IPS-15b (cell line): Measurements from ENCODE around the gene RPA3.

Experiments used
- H3K27me3 ChIP-seq: one replicate; pipeline ENCODE4 v1.6.1; 2013; ENCODE audit warnings: low read length; ENCODE audit not compliant: control insufficient read depth, insufficient read depth
- H3K36me3 ChIP-seq: one replicate; pipeline ENCODE4 v1.6.1; 2013; ENCODE audit warnings: low read length; ENCODE audit not compliant: control insufficient read depth, insufficient read depth
- H3K4me1 ChIP-seq: one replicate; pipeline ENCODE4 v1.6.1; 2013; ENCODE audit warnings: mild to moderate bottlenecking, low read length; ENCODE audit not compliant: control insufficient read depth, insufficient read depth
- H3K4me3 ChIP-seq: one replicate; pipeline ENCODE4 v1.5.1; 2013; ENCODE audit warnings: low read depth, low read length
- H3K9ac ChIP-seq: one replicate; pipeline ENCODE4 v1.6.1; 2013; ENCODE audit warnings: low read depth, mild to moderate bottlenecking, low read length
- H3K9me3 ChIP-seq: one replicate; pipeline ENCODE4 v1.6.1; 2013; ENCODE audit warnings: mild to moderate bottlenecking, low read length; ENCODE audit not compliant: control insufficient read depth, insufficient read depth

The RPA3 gene

DNA sequence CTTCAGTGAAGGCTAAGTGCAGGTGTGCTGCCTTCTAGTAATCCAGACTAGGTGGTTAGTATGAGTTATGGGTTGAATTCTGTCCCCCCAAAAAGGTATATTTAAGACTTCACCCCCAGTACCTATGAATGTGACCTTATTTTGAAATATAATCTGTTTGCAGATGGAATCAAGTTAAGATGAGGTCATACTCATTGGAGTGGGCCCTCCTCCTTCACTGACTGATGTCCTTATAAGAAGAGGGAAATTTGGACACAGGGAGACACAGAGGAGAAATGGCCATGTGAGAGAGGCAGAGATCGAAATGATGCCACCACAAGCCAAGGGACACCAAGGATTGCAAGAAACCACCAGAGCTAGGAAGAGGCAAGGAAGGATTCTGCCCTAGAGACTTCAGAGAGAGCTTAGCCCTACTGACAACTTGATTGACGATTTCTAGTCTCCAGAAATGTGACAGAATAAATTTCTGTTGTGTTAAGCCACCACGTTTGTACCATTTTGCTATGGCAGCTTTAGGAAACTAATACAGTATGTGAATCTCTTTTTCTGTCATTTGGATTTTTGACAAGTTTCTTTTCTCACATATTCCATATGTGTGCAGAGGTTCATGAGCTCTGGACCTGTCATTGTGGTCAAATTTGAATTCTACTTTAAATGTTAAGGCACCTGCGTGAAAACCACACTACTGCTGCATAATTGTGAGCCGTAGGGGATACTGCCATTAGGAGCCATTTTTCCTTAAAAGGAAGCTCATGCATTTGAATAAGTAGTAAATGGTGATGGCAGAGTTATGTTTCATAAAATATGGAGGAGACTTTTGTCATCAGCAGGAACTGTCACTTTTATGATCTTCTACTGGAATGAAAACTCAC lies 2.6 kb upstream of the RPA3 start:
- no peaks in the 10 kb centered on the region for H3K27me3 ChIP-seq
- no peak overlapping the region for H3K9ac ChIP-seq
- H3K4me3 ChIP-seq: no peak overlapping the region
- H3K36me3 ChIP-seq: no peaks in the 10 kb centered on the region
- H3K4me1 ChIP-seq: no peaks in the 10 kb centered on the region
- no peaks in the 10 kb centered on the region for H3K9me3 ChIP-seq

DNA sequence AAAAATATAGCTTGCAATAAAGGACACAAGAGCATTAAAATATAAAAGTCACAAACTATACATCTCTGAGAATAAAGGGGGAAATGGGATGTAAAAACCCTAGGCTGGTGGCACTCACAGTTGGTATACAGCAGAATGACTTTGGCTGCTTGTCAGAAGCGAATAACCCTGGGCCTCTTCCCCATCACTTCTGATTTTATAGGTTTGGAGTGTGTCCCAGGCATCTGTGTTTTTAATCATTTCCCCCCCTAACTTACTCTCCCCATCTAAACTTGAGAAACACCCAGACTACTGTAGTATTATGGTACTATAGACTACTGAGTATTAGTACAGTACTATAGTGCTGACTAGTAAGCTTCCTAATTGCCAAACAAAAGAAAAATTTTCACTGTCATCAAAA lies 1.8 kb upstream of the RPA3 start:
- no peak overlapping the region for H3K9ac ChIP-seq
- no peak overlapping the region for H3K4me3 ChIP-seq

DNA sequence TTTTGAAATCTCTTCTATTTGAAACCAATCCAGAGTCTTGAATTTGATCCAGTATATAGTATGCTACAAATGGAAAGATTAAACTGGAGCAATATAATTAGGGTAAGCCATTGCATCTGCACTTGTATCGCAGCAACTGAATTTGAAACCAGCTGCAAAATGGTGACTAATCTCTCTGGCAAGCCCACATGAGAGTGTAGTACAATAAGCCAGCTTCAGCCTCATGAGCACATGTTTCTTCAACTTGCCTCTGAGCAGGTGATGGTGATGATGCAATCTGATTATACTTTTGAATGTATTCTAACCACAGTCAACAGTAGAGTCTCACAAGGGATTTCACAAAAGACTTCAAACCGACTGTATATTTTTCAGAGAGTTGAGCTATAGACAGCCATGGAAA lies 829 bp upstream of the RPA3 start:
- Histone ChIP-seq H3K4me3 (no peak overlapping the region), H3K27me3 (no peaks in the 10 kb centered on the region), H3K9me3 (no peaks in the 10 kb centered on the region), H3K9ac (no peak overlapping the region), H3K4me1 (peaks cover 2% of the 10 kb centered on the region), H3K36me3 (no peaks in the 10 kb centered on the region)

More for the DNA sequence above, 1.8 kb upstream of the RPA3 start:
- no peaks in the 10 kb centered on the region for H3K9me3 ChIP-seq
- H3K4me1 ChIP-seq: peaks cover under 1% of the 10 kb centered on the region
- no peaks in the 10 kb centered on the region for H3K36me3 ChIP-seq
- H3K27me3 ChIP-seq: no peaks in the 10 kb centered on the region

DNA sequence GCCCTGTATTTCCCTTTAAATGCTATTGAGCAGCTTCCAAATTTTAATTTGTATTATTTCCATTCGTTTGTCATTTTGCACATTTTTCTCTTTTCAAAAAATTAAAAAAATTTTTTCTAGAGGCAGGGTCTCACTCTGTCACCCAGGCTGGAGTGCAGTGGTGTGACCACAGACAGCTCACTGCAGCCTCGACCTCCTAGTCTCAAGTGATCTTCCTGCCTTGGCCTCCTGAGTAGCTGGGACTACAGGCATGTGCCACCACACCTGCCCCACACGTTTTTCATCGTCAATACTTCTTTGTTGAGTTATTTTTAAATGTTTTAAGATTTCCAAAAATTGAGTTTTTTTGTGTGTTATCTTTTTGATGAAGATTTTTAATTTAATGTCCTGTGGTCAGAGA lies 4.7 kb downstream of the RPA3 start:
- H3K27me3 ChIP-seq: no peaks in the 10 kb centered on the region
- H3K4me1 ChIP-seq: peaks cover 11% of the 10 kb centered on the region
- no peaks in the 10 kb centered on the region for H3K36me3 ChIP-seq
- no peaks in the 10 kb centered on the region for H3K9me3 ChIP-seq
- H3K4me3 ChIP-seq: no peak overlapping the region
- no peak overlapping the region for H3K9ac ChIP-seq

DNA sequence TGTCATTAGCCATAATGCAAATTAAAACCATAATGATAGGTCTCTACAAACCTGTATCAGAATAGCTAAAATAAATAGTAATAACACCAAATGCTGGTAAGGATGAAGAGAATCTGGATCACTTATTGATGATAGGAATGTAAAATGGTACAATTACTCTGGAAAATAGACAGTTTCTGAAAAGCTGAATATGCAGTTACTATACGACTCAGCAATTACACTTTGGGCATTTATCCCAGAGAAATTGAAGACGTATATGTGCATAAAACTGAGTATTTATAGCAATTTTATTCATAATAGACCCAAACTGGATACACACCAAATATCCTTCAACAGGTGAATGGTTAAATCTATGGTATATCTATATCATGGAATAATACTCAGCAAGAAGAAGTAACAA lies 7.9 kb downstream of the RPA3 start:
- no peaks in the 10 kb centered on the region for H3K36me3 ChIP-seq
- no peak overlapping the region for H3K4me3 ChIP-seq
- H3K4me1 ChIP-seq: peaks cover 25% of the 10 kb centered on the region
- no peak overlapping the region for H3K9ac ChIP-seq
- no peaks in the 10 kb centered on the region for H3K27me3 ChIP-seq
- no peaks in the 10 kb centered on the region for H3K9me3 ChIP-seq

DNA sequence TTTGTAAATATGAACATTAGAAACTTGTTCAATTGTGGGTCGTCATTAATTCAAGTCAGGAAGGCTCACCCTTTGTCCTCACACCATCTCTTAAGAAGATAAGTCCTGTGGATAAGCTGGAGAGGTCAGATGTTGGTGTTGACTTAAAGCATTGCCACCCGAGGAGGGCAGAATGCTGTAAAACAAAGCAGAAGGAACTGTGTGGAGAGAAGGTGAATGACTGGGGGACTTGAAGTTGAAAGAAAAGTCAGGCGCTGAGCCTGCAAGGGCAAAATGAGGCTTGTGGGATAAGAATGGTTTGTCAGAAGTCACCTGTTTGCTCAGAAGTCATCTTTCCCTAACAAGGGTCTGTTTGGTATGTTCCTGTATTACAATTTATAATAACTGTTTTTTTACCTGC lies 9.1 kb downstream of the RPA3 start:
- H3K4me3 ChIP-seq: no peak overlapping the region
- H3K9ac ChIP-seq: no peak overlapping the region
- H3K36me3 ChIP-seq: no peaks in the 10 kb centered on the region
- H3K27me3 ChIP-seq: no peaks in the 10 kb centered on the region
- H3K4me1 ChIP-seq: peaks cover 22% of the 10 kb centered on the region
- H3K9me3 ChIP-seq: no peaks in the 10 kb centered on the region

DNA sequence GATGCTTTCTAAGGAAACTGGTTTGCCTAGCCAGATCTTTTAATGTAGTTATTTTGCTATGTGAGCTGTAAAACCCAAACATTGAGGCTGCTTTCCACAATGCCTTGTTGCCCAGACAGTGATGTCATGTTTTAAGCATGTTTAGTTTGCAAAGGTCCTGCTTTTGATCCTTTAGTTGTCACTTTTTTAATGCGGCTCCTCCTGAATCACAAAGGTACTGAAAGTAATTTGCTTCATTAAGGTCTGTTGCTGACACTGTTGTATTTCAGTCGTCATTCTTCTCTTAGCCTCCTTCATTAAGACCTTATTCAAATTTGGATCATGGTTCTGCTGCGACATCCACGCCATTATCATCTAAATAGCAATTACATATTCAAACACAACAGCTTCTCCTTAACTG lies 10.6 kb downstream of the RPA3 start:
- no peaks in the 10 kb centered on the region for H3K9me3 ChIP-seq
- H3K36me3 ChIP-seq: no peaks in the 10 kb centered on the region
- no peaks in the 10 kb centered on the region for H3K27me3 ChIP-seq
- no peak overlapping the region for H3K9ac ChIP-seq
- H3K4me1 ChIP-seq: peaks cover 22% of the 10 kb centered on the region
- H3K4me3 ChIP-seq: no peak overlapping the region

DNA sequence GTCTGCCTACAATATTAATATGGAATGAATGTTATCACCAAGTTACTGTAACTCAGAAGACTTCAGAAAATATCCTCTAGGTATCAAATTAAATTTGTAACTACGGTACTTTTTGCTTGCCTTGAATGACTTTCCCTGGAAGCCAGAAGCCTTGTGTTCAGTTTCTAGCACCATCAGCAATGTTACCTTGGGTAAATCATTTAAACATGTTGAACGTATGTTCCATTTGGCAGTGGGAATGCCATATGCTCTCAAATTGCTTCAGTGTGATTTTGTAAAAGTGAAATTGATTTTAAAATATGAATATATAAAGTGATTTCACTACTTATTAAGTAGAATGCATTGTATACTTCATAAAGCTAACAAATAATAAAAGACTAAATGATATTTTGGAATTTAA lies 11.2 kb downstream of the RPA3 start:
- H3K36me3 ChIP-seq: no peaks in the 10 kb centered on the region
- no peaks in the 10 kb centered on the region for H3K9me3 ChIP-seq
- H3K27me3 ChIP-seq: no peaks in the 10 kb centered on the region
- H3K9ac ChIP-seq: no peak overlapping the region
- H3K4me3 ChIP-seq: no peak overlapping the region
- peaks cover 22% of the 10 kb centered on the region for H3K4me1 ChIP-seq

DNA sequence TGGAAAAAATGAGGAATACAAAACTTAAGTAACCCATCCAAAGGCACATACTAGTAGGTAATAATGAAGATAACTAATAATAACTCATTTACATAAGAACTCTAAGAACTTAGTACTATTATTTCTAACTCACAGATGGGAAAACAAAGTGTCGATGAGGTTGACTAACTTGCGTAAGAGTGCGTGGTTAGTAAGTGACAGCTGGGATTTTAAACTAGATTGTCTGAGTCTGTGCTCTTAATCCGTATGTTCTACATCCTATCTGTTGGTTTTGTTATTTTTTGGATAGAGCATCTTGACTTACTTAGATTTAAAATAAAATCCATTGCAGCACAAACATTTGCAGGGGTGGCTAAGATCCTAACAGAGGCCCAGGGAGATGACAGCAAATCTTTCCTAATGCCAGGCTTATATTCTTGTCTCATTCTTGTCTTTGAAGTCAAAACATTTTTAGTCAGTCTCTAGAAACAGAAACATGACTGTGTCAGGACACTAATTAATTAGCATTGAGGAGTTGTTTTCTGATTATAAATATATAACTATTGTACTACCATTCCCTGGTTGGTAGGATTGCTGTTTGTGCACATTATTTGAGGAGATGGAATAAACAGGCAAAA lies 11.7 kb downstream of the RPA3 start:
- H3K4me3 ChIP-seq: no peak overlapping the region
- H3K27me3 ChIP-seq: no peaks in the 10 kb centered on the region
- no peaks in the 10 kb centered on the region for H3K36me3 ChIP-seq
- H3K9ac ChIP-seq: no peak overlapping the region
- H3K4me1 ChIP-seq: peaks cover 22% of the 10 kb centered on the region
- no peaks in the 10 kb centered on the region for H3K9me3 ChIP-seq

DNA sequence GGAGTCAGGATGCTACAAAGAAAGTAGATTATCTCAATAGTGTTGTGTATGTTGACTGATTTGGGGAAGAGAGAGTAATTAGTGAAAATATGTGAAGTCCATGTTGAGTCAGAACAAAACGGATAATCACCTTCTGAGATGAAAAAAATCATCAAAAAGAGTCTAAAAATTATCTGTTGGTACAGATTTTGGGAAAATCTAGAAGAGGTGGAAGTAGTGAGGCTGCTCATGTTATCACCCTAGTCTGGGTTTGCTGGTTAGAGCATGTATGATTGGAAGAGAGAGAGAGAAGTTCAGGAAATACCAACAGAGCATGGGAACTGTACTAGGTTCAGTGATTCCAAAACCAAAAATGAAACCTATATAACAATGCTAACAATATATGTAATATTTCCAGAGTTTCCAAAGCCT lies 12.3 kb downstream of the RPA3 start:
- H3K9ac ChIP-seq: no peak overlapping the region
- no peak overlapping the region for H3K4me3 ChIP-seq
- H3K36me3 ChIP-seq: no peaks in the 10 kb centered on the region
- H3K9me3 ChIP-seq: no peaks in the 10 kb centered on the region
- no peaks in the 10 kb centered on the region for H3K27me3 ChIP-seq
- peaks cover 22% of the 10 kb centered on the region for H3K4me1 ChIP-seq

DNA sequence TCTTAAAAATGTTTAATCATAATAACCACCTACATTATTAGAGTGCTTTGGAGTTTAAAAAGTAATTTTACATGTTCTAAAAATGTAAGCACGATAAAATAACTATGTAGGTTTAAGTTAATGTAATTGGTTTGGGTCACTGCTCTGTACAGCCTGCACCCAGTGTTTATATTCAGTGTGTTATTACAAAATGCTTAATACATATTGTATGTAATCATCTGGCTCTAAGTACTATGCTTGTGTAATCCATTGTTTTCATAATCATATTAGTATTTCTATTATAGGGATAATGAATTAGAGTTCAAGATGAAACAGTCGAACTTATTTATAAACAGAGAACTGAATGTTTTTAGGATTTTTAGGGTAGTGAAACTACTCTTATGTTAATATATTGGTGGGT lies 13.1 kb downstream of the RPA3 start:
- H3K4me1 ChIP-seq: peaks cover 22% of the 10 kb centered on the region
- no peak overlapping the region for H3K4me3 ChIP-seq

DNA sequence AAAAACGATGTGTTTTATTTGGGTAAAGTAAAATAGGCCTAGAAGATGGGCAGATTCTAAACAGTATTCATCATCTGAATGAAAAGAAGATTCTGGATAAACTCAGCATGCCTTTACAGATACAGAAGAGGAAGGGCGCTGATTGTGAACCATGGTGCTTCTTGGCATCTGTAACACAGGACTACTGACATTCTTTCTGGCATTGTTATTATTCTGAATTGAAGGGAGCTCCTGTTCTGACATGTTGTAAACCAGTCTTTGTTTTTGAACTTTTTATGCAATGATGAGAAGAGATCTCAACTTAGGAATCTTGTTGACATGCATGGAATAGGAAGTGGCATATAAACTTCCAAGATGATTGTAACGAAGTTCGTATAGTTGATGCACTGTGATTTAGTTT lies 13.5 kb downstream of the RPA3 start:
- no peaks in the 10 kb centered on the region for H3K9me3 ChIP-seq
- peaks cover 20% of the 10 kb centered on the region for H3K4me1 ChIP-seq
- no peaks in the 10 kb centered on the region for H3K36me3 ChIP-seq
- H3K4me3 ChIP-seq: no peak overlapping the region
- H3K9ac ChIP-seq: no peak overlapping the region
- H3K27me3 ChIP-seq: no peaks in the 10 kb centered on the region

More for the DNA sequence above, 13.1 kb downstream of the RPA3 start:
- Histone ChIP-seq H3K36me3 (no peaks in the 10 kb centered on the region), H3K9me3 (no peaks in the 10 kb centered on the region), H3K9ac (no peak overlapping the region), H3K27me3 (no peaks in the 10 kb centered on the region)
